Cardiac fibroblast (primary cell): ENCODE measurements around the gene NPAS3.

Experiments
- DNase-seq, 2 donors: peaks; one replicate each; pipeline versions ENCODE4 v3.0.0 to v3.0.0-alpha.2; 2010; ENCODE audit warnings: low read depth in 2 of 2
- H3K4me3 ChIP-seq, 2 donors: replicated peaks in 1 of 2; 1 replicate in 1 of 2; 2 replicates in 1 of 2; pipeline ENCODE4 v1.5.1; 2011; ENCODE audit warnings: low read depth in 2 of 2, low read length in 2 of 2, mild to moderate bottlenecking in 2 of 2, moderate library complexity in 1 of 2
- CTCF ChIP-seq: IDR thresholded peaks from one replicate; pipeline ENCODE4 v1.5.1; 2011; ENCODE audit warnings: low read depth, mild to moderate bottlenecking, low read length, inconsistent platforms

Gene NPAS3

GRCh38 chr14:33127531-33127930, 188.9 kb downstream of the NPAS3 start:
- peak; percentile 3 to 41 for DNase-seq
- no peak for TF ChIP-seq CTCF
- no peak overlapping the region for H3K4me3 ChIP-seq

GRCh38 chr14:33131801-33132200, 193.1 kb downstream of the NPAS3 start:
- H3K4me3 ChIP-seq: no peak overlapping the region
- no peak for TF ChIP-seq CTCF
- no peak for DNase-seq

- no peak for TF ChIP-seq CTCF
- H3K4me3 ChIP-seq: no peak overlapping the region
- no peak for DNase-seq
These were observed 195.5 kb downstream of the NPAS3 start for GRCh38 chr14:33134162-33134561.

DNA sequence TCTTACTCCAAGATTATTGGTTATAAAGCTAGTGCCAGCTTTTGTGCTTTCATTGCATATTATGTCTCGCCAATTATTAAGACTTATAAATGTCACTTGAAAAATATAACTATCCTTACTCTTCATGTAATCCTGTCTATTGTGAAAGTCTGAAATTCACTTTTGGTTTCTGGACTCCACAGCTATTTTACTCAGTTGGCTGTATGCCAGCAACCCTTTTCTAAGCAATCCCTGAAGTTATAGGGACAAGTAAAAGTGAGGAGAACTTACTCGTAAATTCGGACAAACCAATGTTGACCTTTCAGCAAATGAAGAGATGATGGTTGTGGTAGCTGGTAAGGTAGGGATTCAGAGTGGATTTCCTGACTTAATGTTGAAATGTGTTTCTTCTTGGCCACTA, 196.3 kb downstream of the NPAS3 start:
- no peak overlapping the region for H3K4me3 ChIP-seq
- no peak for TF ChIP-seq CTCF
- DNase-seq: no peak

DNA sequence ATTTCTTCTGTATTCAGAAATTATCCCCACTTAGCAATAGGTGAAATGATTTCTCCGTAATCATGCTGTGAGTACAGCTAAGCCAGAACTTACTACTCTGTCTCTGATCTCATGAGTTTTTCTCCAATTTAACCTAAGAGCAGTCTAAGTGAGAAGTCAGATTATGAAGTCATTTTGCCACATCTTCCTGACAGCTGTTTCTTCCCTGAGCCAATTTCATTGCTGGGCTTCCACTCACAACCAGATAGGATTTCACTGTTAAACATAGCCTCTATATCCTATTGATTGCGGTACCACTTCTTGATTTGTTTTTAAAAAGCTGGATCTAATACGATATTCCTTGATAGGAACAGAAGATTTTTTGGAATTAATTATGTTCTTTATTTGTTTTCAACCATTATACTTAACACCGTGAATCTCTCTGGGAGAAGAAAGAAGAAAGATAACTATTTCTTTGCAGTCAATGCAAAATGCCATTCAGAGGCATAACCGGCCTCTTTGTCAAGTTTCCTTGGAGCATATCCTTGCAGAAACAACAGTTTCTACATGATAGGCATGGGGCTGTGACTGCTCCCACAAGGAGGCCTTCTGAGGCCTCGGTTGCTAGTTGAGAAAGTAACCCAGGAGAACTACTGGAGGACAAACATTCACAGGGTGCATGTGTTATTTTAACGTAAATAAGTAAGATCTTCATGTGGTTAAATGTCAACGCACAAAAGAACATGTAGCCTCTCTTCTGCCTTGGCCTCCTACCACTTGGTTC, 212.2 kb downstream of the NPAS3 start:
- TF ChIP-seq CTCF: no peak
- DNase-seq: no peak
- H3K4me3 ChIP-seq: no peak overlapping the region

DNA sequence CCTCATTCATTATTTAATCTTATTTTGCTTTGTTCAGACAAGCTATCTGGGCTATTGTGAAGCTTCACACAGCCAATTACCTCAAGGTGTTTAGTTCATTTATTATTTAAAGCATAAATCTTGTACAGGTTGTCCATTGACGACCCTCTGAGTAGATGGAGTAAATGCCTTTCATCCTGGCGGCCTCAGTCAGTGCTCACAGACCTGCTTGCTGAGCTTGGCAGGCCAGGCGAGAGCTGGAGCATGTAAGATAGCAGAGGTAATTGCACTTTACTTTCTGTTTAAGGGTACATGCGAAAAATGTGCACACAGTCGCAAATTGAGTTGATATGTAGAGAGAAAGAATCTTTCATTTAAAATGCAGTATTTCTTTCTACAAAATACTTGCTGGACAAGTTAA, 224.4 kb downstream of the NPAS3 start:
- no peak overlapping the region for H3K4me3 ChIP-seq
- TF ChIP-seq CTCF: no peak
- DNase-seq: no peak

- no peak for TF ChIP-seq CTCF
- DNase-seq: no peak
- H3K4me3 ChIP-seq: no peak overlapping the region
These were observed 224.9 kb downstream of the NPAS3 start for GRCh38 chr14:33163600-33163999.
